Osteoblast (primary cell): ENCODE data around the gene MAGEB16. TPM values are rescaled to one million over a fixed set of nuclear protein-coding genes. Genes with fewer than 3 reads are reported as not detected.

Source experiments
- DNase-seq: peaks from one replicate; pipeline ENCODE4 v3.0.0; 2011; ENCODE audit warnings: low spot score, mixed read lengths; ENCODE audit not compliant: insufficient read length; ENCODE audit errors: missing footprints
- H2AFZ ChIP-seq: 2 replicates; pipeline ENCODE4 v1.6.0; 2011; ENCODE audit warnings: mild to moderate bottlenecking, low read length
- H3K27ac ChIP-seq: 2 replicates; pipeline ENCODE4 v1.5.1; 2011; ENCODE audit warnings: mild to moderate bottlenecking, low read depth, low read length, moderate library complexity
- H3K27me3 ChIP-seq: 2 replicates; pipeline ENCODE4 v1.6.0; 2012; ENCODE audit warnings: mild to moderate bottlenecking, control low read depth, inconsistent platforms, low read length, moderate library complexity; ENCODE audit not compliant: insufficient read depth
- H3K36me3 ChIP-seq: 2 replicates; pipeline ENCODE4 v1.5.1; 2011; ENCODE audit warnings: mild to moderate bottlenecking, low read length, control low read depth, moderate library complexity; ENCODE audit not compliant: insufficient read depth
- H3K4me1 ChIP-seq: 2 replicates; pipeline ENCODE4 v1.5.1; 2011; ENCODE audit warnings: mild to moderate bottlenecking, low read length, control low read depth, moderate library complexity; ENCODE audit not compliant: insufficient read depth
- H3K4me2 ChIP-seq: 2 replicates; pipeline ENCODE4 v1.6.0; 2011; ENCODE audit warnings: mild to moderate bottlenecking, low read length; ENCODE audit not compliant: insufficient read depth
- H3K4me3 ChIP-seq: fragments of 200-600 bp; sonication (generic); 3 replicates; pipeline ENCODE4 v1.5.1; 2012; ENCODE audit warnings: mild to moderate bottlenecking, low read length, inconsistent platforms; ENCODE audit not compliant: insufficient read depth
- H3K79me2 ChIP-seq: 2 replicates; pipeline ENCODE4 v1.6.0; 2012; ENCODE audit warnings: mild to moderate bottlenecking, low read length, control low read depth, inconsistent platforms; ENCODE audit not compliant: insufficient read depth
- H3K9me3 ChIP-seq: 2 replicates; pipeline ENCODE4 v1.5.1; 2011; ENCODE audit warnings: low read depth, low read length, control low read depth
- H4K20me1 ChIP-seq: 2 replicates; pipeline ENCODE4 v1.6.0; 2012; ENCODE audit warnings: mild to moderate bottlenecking, low read length, control low read depth; ENCODE audit not compliant: insufficient read depth
- CTCF ChIP-seq: IDR thresholded peaks from 2 replicates; pipeline ENCODE4 v1.5.1; 2011; ENCODE audit warnings: mild to moderate bottlenecking, low read depth, low read length, moderate library complexity; ENCODE audit errors: extremely low read depth
- total RNA-seq: library from RNA; depleted of rRNA; stranded (reverse); fragments of >200 nt; gene quantifications from 2 replicates; pipeline ENCODE4 v1.2.3, GENCODE V29; 2012

Gene MAGEB16
- total RNA-seq, 1 donor: not detected

- no peak for DNase-seq
- Histone ChIP-seq H3K4me2 (no peak overlapping the region), H3K27me3 (no peaks in the 10 kb centered on the region), H4K20me1 (no peaks in the 10 kb centered on the region), H3K4me3 (no peak overlapping the region), H3K9me3 (no peaks in the 10 kb centered on the region), H3K36me3 (no peaks in the 10 kb centered on the region), H3K79me2 (no peaks in the 10 kb centered on the region), H2AFZ (no peak overlapping the region), H3K4me1 (no peaks in the 10 kb centered on the region), H3K27ac (no peak overlapping the region)
- TF ChIP-seq CTCF: no peak
Observed at GRCh38 chrX:35847736-35848135, 49.6 kb downstream of the MAGEB16 start.

Other genes starting within 250 kb of the MAGEB16 start
- gene CFAP47, start 121.4 kb downstream of the MAGEB16 start, total RNA-seq: not detected in 2 replicates